Measurements from ENCODE around the gene TECTA. TPM values are rescaled to one million over a fixed set of nuclear protein-coding genes. Genes with fewer than 3 reads are reported as not detected.

TECTA gene
- total RNA-seq, 4 donors from 2014 or later: 0.38 TPM; not detected in 3

DNA sequence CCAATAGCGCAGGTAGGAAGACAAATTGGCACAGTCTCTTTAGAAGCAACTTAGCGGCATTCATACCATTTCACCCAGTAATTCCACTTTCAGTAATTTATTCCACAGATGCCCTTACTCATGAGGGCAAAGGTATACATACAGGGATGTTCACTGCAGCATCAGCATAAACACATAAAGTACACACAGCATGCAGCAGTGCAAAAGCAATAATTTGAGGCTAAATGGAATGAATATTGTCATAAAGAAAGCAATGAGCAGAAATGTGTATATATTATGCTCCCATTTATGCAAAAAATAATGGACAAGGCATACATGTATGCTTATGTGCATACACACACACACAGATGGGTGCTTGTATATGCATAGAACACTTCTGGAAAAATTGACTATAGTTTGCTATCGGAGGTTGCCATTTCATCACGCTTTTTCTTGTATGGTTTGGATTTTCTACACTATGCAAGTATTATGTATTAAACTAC is 50.2 kb downstream of the TECTA start:
- no peaks in the 10 kb centered on the region for H3K9me3 ChIP-seq
- H3K4me1 ChIP-seq: peaks cover 0 to 5% (median 0%) of the 10 kb centered on the region in 3 donors
- TF ChIP-seq, protein P1, sequence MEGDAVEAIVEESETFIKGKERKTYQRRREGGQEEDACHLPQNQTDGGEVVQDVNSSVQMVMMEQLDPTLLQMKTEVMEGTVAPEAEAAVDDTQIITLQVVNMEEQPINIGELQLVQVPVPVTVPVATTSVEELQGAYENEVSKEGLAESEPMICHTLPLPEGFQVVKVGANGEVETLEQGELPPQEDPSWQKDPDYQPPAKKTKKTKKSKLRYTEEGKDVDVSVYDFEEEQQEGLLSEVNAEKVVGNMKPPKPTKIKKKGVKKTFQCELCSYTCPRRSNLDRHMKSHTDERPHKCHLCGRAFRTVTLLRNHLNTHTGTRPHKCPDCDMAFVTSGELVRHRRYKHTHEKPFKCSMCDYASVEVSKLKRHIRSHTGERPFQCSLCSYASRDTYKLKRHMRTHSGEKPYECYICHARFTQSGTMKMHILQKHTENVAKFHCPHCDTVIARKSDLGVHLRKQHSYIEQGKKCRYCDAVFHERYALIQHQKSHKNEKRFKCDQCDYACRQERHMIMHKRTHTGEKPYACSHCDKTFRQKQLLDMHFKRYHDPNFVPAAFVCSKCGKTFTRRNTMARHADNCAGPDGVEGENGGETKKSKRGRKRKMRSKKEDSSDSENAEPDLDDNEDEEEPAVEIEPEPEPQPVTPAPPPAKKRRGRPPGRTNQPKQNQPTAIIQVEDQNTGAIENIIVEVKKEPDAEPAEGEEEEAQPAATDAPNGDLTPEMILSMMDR (IDR thresholded peaks at IDR 0.05): no peak
- no peak for TF ChIP-seq POLR2A (IDR thresholded peaks at IDR 0.05)
- H3K27me3 ChIP-seq: no peaks in the 10 kb centered on the region
- DNase-seq: no peak
- intact Hi-C loops (cut with DNase I): no loop called here
- H3K27ac ChIP-seq: no peak overlapping the region
- H3K4me3 ChIP-seq: no peak overlapping the region
- WGBS, 2 donors: 94 to 96% methylated on average over 4 of the region's 4 CpGs
- H3K36me3 ChIP-seq: no peaks in the 10 kb centered on the region

DNA sequence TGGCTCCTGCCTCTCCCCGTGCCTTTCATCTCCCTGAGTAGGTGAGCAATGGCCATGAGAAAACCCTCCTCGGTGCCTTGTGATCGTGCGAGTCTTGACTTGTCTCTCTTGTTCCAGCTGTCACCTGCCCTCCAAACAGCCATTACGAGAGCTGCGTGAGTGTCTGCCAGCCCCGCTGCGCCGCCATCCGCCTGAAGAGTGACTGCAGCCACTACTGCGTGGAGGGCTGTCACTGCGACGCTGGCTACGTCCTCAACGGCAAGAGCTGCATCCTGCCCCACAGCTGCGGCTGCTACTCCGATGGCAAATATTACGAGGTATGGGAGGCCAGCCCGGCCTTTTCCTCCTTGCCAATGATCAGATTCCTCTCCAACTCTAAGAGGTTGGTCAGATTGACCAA is 51.7 kb downstream of the TECTA start:
- H3K4me3 ChIP-seq: no peak overlapping the region
- no peaks in the 10 kb centered on the region for H3K36me3 ChIP-seq
- no peak overlapping the region for H3K27ac ChIP-seq
- no peak for DNase-seq
- H3K27me3 ChIP-seq: no peaks in the 10 kb centered on the region
- no peaks in the 10 kb centered on the region for H3K9me3 ChIP-seq
- TF ChIP-seq, protein P1 (IDR thresholded peaks at IDR 0.05): no peak
- no peak for TF ChIP-seq POLR2A (IDR thresholded peaks at IDR 0.05)
- H3K4me1 ChIP-seq: no peaks in the 10 kb centered on the region
- WGBS, 2 donors: 85 to 93% methylated on average over 11 to 12 of the region's 19 CpGs
- intact Hi-C loops (cut with DNase I): no loop called here

DNA sequence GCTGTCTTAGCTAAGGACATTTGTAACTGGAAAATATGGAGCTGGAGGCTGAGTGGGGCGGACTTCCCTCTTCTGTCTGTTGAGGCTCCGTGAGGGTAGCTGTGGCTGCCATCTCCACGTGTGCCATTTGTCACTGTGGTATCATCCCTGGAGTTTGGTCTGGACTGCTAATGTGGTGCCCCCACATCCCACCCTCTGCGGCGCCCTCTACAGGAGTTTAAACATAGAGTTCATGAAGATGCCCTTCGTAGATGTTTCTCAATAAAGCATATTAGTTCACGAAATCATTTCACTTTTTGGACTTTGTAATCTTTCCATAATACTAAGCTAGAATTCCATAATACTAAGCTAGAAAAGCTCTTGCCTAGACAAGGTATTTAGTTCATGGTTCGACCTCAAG is 52.4 kb downstream of the TECTA start:
- no peak overlapping the region for H3K4me3 ChIP-seq
- H3K36me3 ChIP-seq: no peaks in the 10 kb centered on the region
- DNase-seq: no peak
- no peak overlapping the region for H3K27ac ChIP-seq
- TF ChIP-seq POLR2A (IDR thresholded peaks at IDR 0.05): no peak
- TF ChIP-seq, protein P1 (IDR thresholded peaks at IDR 0.05): no peak
- H3K27me3 ChIP-seq: no peaks in the 10 kb centered on the region
- WGBS, 2 donors: 73 to 85% methylated on average over 8 of the region's 8 CpGs
- no peaks in the 10 kb centered on the region for H3K9me3 ChIP-seq
- intact Hi-C loops (cut with DNase I): no loop called here
- no peaks in the 10 kb centered on the region for H3K4me1 ChIP-seq

DNA sequence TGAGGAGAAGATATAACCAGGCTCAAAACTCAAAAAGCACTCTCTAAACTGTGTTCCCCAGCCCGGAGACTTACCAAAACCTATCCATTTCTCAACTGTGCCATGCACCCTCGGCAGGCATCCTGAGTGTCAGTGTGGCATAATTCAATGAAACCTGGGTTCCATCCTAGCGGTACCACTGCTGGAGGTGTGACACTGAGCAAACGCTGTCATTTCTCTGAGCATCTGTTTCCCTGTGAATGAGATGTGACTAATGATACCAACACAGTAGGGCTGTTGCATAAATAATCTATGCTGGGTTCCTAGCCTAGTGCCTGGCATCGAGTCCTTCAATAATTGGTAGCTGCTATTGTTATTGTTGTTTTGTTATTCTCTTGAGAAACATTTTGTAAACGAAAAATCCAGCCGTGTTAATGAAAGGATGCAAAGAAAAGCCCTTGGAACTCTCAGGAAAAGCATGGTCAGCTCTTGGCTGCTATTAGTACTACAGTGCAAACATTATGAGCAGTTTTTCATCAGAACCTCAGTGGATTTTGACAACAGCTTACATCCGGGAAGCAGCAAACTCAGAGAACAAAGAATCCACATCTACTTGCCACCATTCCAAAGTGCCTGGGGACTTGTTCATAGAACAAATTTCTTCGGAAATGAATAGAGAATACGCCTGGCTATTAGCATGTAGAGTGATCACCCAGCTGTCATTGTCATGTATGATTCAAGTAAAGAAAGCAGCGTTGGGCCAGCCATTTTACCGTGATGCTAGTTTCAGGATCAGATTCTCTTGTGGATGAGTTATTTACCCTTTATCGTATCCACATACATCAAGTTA is 53.7 kb downstream of the TECTA start:
- intact Hi-C loops (cut with DNase I): no loop called here
- H3K4me3 ChIP-seq: no peak overlapping the region
- WGBS, 2 donors: 61 to 64% methylated on average over 13 of the region's 13 CpGs

DNA sequence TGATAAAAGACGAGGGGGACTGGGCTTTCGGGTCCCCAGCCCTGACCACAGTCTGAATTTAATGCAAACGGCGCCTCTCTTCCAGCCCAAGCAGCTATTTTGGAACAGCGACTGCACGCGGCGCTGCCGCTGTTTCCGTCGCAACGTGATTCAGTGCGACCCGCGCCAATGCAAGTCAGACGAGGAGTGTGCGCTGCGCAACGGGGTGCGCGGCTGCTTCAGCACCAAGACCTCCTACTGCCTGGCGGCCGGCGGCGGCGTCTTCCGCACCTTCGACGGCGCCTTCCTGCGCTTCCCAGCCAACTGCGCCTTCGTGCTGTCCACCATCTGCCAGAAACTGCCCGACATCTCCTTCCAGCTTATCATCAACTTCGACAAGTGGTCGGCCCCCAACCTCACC is 56.7 kb downstream of the TECTA start:
- Histone ChIP-seq H3K9me3 (no peaks in the 10 kb centered on the region), H3K36me3 (no peaks in the 10 kb centered on the region), H3K27ac (no peak overlapping the region), H3K27me3 (no peaks in the 10 kb centered on the region), H3K4me1 (no peaks in the 10 kb centered on the region), H3K4me3 (no peak overlapping the region)
- intact Hi-C loops (cut with DNase I): no loop called here
- TF ChIP-seq, protein P1 (IDR thresholded peaks at IDR 0.05): no peak
- no peak for TF ChIP-seq POLR2A (IDR thresholded peaks at IDR 0.05)
- 82% methylated on average over 25 to 36 of the region's 36 CpGs for WGBS, 2 donors
- no peak for DNase-seq

More for the DNA sequence above, 53.7 kb downstream of the TECTA start:
- Histone ChIP-seq H3K27ac (no peak overlapping the region), H3K4me1 (no peaks in the 10 kb centered on the region), H3K36me3 (no peaks in the 10 kb centered on the region), H3K9me3 (no peaks in the 10 kb centered on the region), H3K27me3 (no peaks in the 10 kb centered on the region)
- TF ChIP-seq POLR2A (IDR thresholded peaks at IDR 0.05): no peak
- TF ChIP-seq, protein P1 (IDR thresholded peaks at IDR 0.05): no peak
- DNase-seq: no peak
